H1 (cell line): Measurements from ENCODE around the gene PRKAR2B.

Experiments used
- EP300 ChIP-seq, 2 experiments: IDR thresholded peaks; 1 replicate in 1 of 2; 2 replicates in 1 of 2; pipeline ENCODE4 v1.6.1; 2011 to 2012; ENCODE audit warnings: low read depth in 2 of 2, low read length in 2 of 2, mild to moderate bottlenecking in 2 of 2, borderline replicate concordance in 1 of 2, inconsistent platforms in 1 of 2, moderate library complexity in 1 of 2
- EZH2 ChIP-seq: fragments of 200-600 bp; sonication (generic); IDR thresholded peaks from 2 replicates; pipeline ENCODE4 v1.7.1; 2012; ENCODE audit warnings: low read depth, mild to moderate bottlenecking, moderate library complexity, low read length, inconsistent platforms; ENCODE audit not compliant: severe bottlenecking
- KDM1A ChIP-seq: fragments of 200-600, 300-600 bp; sonication (generic); IDR thresholded peaks from 2 replicates; pipeline ENCODE4 v1.7.1; 2016; ENCODE audit warnings: mild to moderate bottlenecking, low read length, borderline replicate concordance
- MAFK ChIP-seq: IDR thresholded peaks from 2 replicates; pipeline ENCODE4 v1.6.1; 2012; ENCODE audit warnings: low read depth, mild to moderate bottlenecking, improper control_type of control experiment, low read length
- NRF1 ChIP-seq: IDR thresholded peaks from 2 replicates; pipeline ENCODE4 v1.6.1; 2011; ENCODE audit warnings: mild to moderate bottlenecking, low read depth, low read length, improper control_type of control experiment
- POLR2A ChIP-seq, 2 experiments: IDR thresholded peaks; 1 replicate in 1 of 2; 2 replicates in 1 of 2; pipeline ENCODE4 v1.6.1; 2011; ENCODE audit warnings: low read depth in 2 of 2, low read length in 2 of 2, mild to moderate bottlenecking in 2 of 2; ENCODE audit errors: control extremely low read depth in 1 of 2
- SIN3A ChIP-seq, 2 experiments: IDR thresholded peaks in 1 of 2; conservative IDR thresholded peaks in 1 of 2; 2 replicates each; pipeline ENCODE4 v1.6.1; 2011 to 2012; ENCODE audit warnings: low read length in 2 of 2, improper control_type of control experiment in 1 of 2, low read depth in 1 of 2, mild to moderate bottlenecking in 1 of 2
- SP2 ChIP-seq: IDR thresholded peaks from 2 replicates; pipeline ENCODE4 v1.6.1; 2012; ENCODE audit warnings: mild to moderate bottlenecking, low read length, inconsistent platforms
- SP4 ChIP-seq: IDR thresholded peaks from 2 replicates; pipeline ENCODE4 v1.6.1; 2012; ENCODE audit warnings: low read length, inconsistent platforms
- TAF1 ChIP-seq: IDR thresholded peaks from 2 replicates; pipeline ENCODE4 v1.6.1; 2011; ENCODE audit warnings: mild to moderate bottlenecking, low read depth, low read length
- TCF12 ChIP-seq: IDR thresholded peaks from 2 replicates; pipeline ENCODE4 v1.6.1; 2011; ENCODE audit warnings: low read depth, mild to moderate bottlenecking, low read length
- ZNF274 ChIP-seq: IDR thresholded peaks from 2 replicates; pipeline ENCODE4 v1.7.0; 2012; ENCODE audit warnings: low read length, borderline replicate concordance; ENCODE audit errors: extremely low read depth
- TF ChIP-seq, protein P1 (sequence below), 3 experiments: IDR thresholded peaks; 1 replicate in 2 of 3; 2 replicates in 1 of 3; pipeline versions ENCODE4 v1.5.1 to v1.6.1; 2011; ENCODE audit warnings: low read length in 3 of 3, mild to moderate bottlenecking in 3 of 3, inconsistent platforms in 2 of 3, low read depth in 1 of 3, moderate library complexity in 1 of 3; ENCODE audit not compliant: insufficient read depth in 1 of 3; ENCODE audit errors: control extremely low read depth in 1 of 3

DNA sequence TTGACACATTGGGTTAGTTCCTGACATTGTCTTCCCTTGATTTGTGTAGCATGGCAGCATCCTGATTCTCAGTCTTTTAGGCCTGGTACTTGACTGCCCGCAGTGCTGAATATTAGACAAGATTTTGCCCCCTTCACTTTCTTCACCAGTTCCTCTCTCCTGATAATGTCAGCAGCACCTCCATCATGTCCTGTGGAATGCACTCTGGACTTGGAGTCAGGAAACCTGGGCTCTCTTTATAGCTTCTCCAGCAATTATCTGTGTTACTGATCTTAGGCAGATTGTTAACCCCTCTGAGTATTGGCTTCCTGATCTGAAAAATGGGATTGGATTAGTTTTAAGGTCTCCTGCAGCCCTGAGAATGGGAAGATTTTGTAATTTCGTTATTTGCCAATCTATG is 143.3 kb downstream of the PRKAR2B start:
- TF ChIP-seq EZH2, result no peak
- no peak for TF ChIP-seq SP2
- TF ChIP-seq NRF1, result no peak
- no peak for TF ChIP-seq TAF1
- TF ChIP-seq KDM1A, result no peak
- TF ChIP-seq EP300 (IDR thresholded peaks at IDR 0.05; ENCODE audit: borderline replicate concordance in 1 of 2, low read depth in 2 of 2, low read length in 2 of 2), result no peak
- TF ChIP-seq TCF12, result no peak
- no peak for TF ChIP-seq MAFK
- no peak for TF ChIP-seq SP4
- no peak for TF ChIP-seq POLR2A (IDR thresholded peaks at IDR 0.05; ENCODE audit: control extremely low read depth in 1 of 2, low read depth in 2 of 2, low read length in 2 of 2)
- TF ChIP-seq, protein P1, sequence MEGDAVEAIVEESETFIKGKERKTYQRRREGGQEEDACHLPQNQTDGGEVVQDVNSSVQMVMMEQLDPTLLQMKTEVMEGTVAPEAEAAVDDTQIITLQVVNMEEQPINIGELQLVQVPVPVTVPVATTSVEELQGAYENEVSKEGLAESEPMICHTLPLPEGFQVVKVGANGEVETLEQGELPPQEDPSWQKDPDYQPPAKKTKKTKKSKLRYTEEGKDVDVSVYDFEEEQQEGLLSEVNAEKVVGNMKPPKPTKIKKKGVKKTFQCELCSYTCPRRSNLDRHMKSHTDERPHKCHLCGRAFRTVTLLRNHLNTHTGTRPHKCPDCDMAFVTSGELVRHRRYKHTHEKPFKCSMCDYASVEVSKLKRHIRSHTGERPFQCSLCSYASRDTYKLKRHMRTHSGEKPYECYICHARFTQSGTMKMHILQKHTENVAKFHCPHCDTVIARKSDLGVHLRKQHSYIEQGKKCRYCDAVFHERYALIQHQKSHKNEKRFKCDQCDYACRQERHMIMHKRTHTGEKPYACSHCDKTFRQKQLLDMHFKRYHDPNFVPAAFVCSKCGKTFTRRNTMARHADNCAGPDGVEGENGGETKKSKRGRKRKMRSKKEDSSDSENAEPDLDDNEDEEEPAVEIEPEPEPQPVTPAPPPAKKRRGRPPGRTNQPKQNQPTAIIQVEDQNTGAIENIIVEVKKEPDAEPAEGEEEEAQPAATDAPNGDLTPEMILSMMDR (IDR thresholded peaks at IDR 0.05; ENCODE audit: control extremely low read depth in 1 of 3, insufficient read depth in 1 of 3, low read depth in 1 of 3, low read length in 3 of 3), result no peak
- TF ChIP-seq ZNF274, result no peak
- TF ChIP-seq SIN3A (conservative IDR thresholded peaks at IDR 0.05 in 1 of 2, IDR thresholded peaks at IDR 0.05 in 1 of 2; ENCODE audit: low read depth in 1 of 2, low read length in 2 of 2), result no peak
